CMK (cell line): ENCODE results near the gene MAD1L1.

Source experiments
- DNase-seq: peaks from one replicate; pipeline ENCODE4 v3.0.0-alpha.2; 2010; ENCODE audit warnings: low read depth

MAD1L1 gene

DNA sequence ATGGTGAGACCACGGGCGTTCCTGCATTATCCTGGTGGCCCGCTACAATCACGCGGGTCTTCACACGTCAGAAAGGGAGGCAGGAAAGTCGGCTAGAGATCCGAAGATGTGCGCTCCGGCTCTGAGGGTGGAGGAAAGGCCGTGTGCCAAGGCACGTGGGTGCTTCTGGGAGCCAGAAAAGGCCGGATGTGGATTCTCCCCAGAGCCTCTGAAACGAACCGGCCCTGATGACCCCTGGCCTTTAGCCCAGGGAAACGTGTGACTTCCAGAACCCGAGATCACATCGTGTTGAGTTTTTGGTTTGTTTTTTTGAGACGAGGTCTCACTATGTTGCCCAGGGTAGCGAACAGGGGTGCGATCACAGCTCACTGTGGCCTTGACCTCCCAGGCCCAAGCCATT lies 318.4 kb downstream of the MAD1L1 start:
- no peak for DNase-seq

GRCh38 chr7:1913466-1914282 lies 319.1 kb downstream of the MAD1L1 start:
- DNase-seq: no peak

DNA sequence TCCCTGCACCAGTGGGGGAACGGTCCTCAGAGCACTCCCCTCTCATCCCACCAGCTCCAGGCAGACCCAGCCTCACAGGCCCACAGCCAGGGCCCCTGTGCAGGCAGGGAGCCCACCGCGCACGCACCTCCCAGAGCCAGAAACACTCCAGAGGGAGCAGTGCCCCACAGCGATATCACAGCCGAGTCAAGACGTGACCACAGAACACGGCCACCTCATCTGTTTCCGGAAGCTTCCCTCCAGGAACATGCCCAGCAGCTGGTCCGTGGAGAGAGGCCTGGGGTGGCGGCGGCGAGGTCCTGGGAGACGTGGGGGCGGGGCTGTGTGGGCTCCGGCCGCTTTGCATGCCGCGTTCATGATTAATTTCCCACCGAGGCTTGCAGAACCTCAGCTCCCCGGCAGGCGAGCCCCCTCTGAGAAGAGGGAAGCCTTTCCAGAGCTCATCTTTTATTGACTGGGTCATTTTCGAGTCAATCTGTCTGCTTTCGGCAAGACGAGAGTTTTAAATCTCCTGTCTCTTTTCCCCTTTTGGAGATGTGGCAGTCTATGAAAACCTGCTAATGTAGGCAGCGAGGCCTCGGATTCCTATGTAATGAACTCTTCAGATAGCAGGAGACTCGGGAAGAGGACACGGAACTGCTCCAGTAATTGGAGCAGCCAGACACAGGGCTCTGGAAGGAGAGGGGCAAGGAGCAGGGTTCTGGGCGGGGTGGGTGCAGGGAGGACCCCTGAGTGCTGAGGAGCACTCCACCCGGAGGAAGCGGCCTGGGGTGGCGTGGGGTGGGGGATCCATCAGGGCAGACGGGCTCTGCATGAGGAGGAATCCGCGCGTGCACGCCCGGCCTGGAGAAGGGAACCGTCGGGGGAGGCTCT lies 319.9 kb downstream of the MAD1L1 start:
- no peak for DNase-seq

DNA sequence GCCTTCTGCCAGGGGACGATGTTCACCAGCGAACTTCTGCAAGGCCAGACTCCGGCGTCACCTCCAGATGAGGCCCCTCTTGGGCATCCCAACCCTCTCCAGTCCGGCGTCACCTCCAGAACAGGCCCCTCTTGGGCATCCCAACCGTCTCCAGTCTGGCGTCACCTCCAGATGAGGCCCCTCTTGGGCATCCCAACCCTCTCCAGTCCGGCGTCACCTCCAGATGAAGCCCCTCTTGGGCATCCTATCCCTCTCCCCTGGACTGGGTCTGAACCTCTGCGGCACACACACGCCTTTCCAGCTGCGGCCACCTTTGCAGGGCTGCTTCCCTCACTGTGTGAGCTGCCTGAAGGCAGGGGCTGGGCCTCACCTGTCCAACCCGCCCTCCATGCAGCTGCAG lies 321.2 kb downstream of the MAD1L1 start:
- no peak for DNase-seq

- DNase-seq: no peak
These were observed 321.9 kb downstream of the MAD1L1 start for GRCh38 chr7:1910827-1911226.

GRCh38 chr7:1910081-1910685 lies 322.6 kb downstream of the MAD1L1 start:
- DNase-seq: no peak

GRCh38 chr7:1909476-1909875 lies 323.3 kb downstream of the MAD1L1 start:
- DNase-seq: no peak

GRCh38 chr7:1908823-1909420 lies 323.8 kb downstream of the MAD1L1 start:
- DNase-seq: no peak

- no peak for DNase-seq
These were observed 324.9 kb downstream of the MAD1L1 start for GRCh38 chr7:1907751-1908365.

GRCh38 chr7:1906988-1907745 lies 325.6 kb downstream of the MAD1L1 start:
- DNase-seq: no peak

GRCh38 chr7:1906087-1906830 lies 326.5 kb downstream of the MAD1L1 start:
- no peak for DNase-seq

- no peak for DNase-seq
These were observed 330.4 kb downstream of the MAD1L1 start for GRCh38 chr7:1902231-1902855.

- no peak for DNase-seq
These were observed 331.1 kb downstream of the MAD1L1 start for GRCh38 chr7:1901431-1902210.

GRCh38 chr7:1900847-1901246 lies 331.9 kb downstream of the MAD1L1 start:
- DNase-seq: no peak

DNA sequence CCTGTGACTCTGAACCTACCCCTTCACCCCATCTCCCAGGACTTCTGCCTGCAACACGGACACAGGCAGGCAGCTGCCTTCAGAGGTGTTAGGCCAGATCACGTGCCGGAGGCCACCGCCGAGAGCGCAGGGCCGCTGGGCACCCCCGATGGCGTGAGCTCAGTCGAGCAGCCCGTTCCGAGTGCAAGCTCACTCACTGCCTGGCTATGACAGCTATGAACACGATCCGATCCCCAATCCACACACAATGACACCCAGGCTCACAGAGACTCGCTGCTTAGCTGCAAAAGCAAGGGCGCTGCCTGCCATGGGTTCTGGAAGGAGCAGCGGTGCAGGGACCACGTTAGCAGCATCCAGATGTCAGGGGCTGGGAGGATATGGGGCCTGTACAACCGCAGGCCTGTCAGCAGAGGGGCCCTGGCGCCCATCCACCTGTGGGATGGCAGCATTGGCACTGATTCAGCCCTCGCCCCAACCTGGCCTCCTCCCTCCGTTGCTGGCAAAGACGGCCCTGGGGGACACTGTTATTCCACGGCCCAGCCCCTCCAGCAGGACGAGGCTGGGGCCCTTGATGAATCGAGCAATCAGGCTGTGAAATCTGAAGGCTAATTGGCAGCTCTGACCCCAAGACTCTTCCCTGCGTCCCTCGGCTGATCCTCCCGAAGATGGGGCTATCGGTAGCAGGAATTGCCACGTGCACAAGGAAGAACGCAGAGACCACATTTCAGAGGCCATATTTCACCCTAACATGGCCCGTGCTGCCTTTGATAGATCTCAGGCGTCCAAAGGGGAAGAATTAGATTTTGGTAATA lies 332.6 kb downstream of the MAD1L1 start:
- no peak for DNase-seq

DNA sequence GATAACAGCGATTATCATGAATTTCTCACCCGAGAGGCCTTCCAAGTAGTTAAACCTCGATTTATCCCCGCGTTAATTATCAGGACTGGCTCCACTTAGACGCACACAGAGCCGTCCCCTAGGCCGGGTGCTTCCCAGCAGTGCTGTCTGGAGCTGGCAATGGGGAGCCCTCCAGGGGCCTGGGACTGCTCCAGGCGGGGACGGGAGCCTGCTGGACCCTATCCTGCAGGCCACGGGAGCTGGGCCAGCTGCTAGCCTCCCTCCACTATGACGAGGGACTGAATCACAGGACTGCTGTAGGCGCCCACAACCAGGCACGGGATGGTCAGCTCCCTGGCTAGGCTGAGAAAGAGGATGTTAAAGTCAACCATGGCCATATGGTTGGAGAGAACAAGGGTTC lies 333.5 kb downstream of the MAD1L1 start:
- no peak for DNase-seq

GRCh38 chr7:1898628-1899185 lies 334.0 kb downstream of the MAD1L1 start:
- no peak for DNase-seq
